Kidney (tissue), 14 donors: ENCODE data around the gene XPO1. TPM values are rescaled to one million over a fixed set of nuclear protein-coding genes. Genes with fewer than 3 reads are reported as not detected.

Experiments
- DNase-seq, 5 donors: peaks; one replicate each; pipeline ENCODE4 v3.0.0-alpha.2; 2013 to 2020
- FAIRE-seq: peaks from 2 replicates; lab custom pipeline; 2012; peaks lifted over from hg19 to GRCh38; lab: Jason Lieb, UNC
- H3K27ac ChIP-seq, 2 donors: one replicate each; pipeline ENCODE4 v1.7.0; 2013; ENCODE audit warnings: low read depth in 2 of 2, low read length in 2 of 2, inconsistent platforms in 1 of 2
- H3K27me3 ChIP-seq: one replicate; pipeline ENCODE4 v1.7.1; 2013; ENCODE audit warnings: low read length, inconsistent platforms; ENCODE audit not compliant: control insufficient read depth, insufficient read depth
- H3K36me3 ChIP-seq, 3 donors: one replicate each; pipeline versions ENCODE4 v1.7.0 to v1.7.1; 2013; ENCODE audit warnings: low read length in 3 of 3, control low read depth in 1 of 3, inconsistent platforms in 1 of 3; ENCODE audit not compliant: insufficient read depth in 3 of 3, control insufficient read depth in 2 of 3
- H3K4me1 ChIP-seq, 3 donors: one replicate each; pipeline versions ENCODE4 v1.7.0 to v1.7.1; 2013; ENCODE audit warnings: low read length in 3 of 3, inconsistent platforms in 1 of 3, low read depth in 1 of 3; ENCODE audit not compliant: control insufficient read depth in 2 of 3, insufficient read depth in 2 of 3
- H3K4me3 ChIP-seq, 3 donors: one replicate each; pipeline versions ENCODE4 v1.7.0 to v1.8.1; 2013; ENCODE audit warnings: low read length in 3 of 3, control low read depth in 1 of 3, inconsistent platforms in 1 of 3
- H3K9ac ChIP-seq, 3 donors: one replicate each; pipeline versions ENCODE4 v1.7.0 to v1.7.1; 2013; ENCODE audit warnings: low read length in 3 of 3, control low read depth in 1 of 3, inconsistent platforms in 1 of 3
- H3K9me3 ChIP-seq, 3 donors: one replicate each; pipeline versions ENCODE4 v1.7.0 to v1.7.1; 2013; ENCODE audit warnings: low read length in 3 of 3, control low read depth in 1 of 3, inconsistent platforms in 1 of 3; ENCODE audit not compliant: control insufficient read depth in 2 of 3, insufficient read depth in 1 of 3
- CTCF ChIP-seq: IDR thresholded peaks from 3 replicates; pipeline ENCODE4 v1.5.1; 2012; ENCODE audit warnings: mild to moderate bottlenecking, moderate library complexity, borderline replicate concordance; ENCODE audit not compliant: insufficient read depth; ENCODE audit errors: extremely low read depth
- intact Hi-C: fragments of 100-400 bp; cut with DNase I; formaldehyde crosslinking; loops from one replicate; pipeline ENCODE4 v1.11.1; 2022
- polyA plus RNA-seq: library from polyadenylated mRNA; stranded (reverse); fragments of 350-450 nt; fragmentation: Illumina TruSeq; extraction: RNeasy Lipid Tissue Mini Kit (QIAGEN cat#74804); gene quantifications from one replicate; pipeline ENCODE4 v1.2.3, GENCODE V29; 2014; ENCODE audit warnings: low read depth, low replicate concordance; ENCODE audit not compliant: insufficient read depth
- total RNA-seq: library from RNA; stranded (reverse); fragmentation: NEBNext Ultra II Directional; extraction: Animal tissue kit (Norgen Biotek cat#: 25700); gene quantifications from one replicate; pipeline ENCODE4 v1.2.1, GENCODE V29; 2021
- donor health status: control.
- donor health status: control.
- donor health status: control.
- donor health status: control.
- donor health status: control.
- donor health status: DM: yes; HTN: yes; CAD: no.
- donor health status: Normal renal cell carcinoma (clear cell type).

Gene XPO1
- total and polyA plus RNA-seq, 2 donors from 2014 or later = 37.8 to 117 TPM

GRCh38 chr2:61562615-61563014 is 24.5 kb upstream of the XPO1 start:
- no peak overlapping the region for H3K4me3 ChIP-seq
- no peak for TF ChIP-seq CTCF
- H3K36me3 ChIP-seq = no peaks in the 10 kb centered on the region
- no peaks in the 10 kb centered on the region for H3K9me3 ChIP-seq
- FAIRE-seq = no peak
- H3K27me3 ChIP-seq = no peaks in the 10 kb centered on the region
- no peak overlapping the region for H3K9ac ChIP-seq
- H3K27ac ChIP-seq = no peak overlapping the region
- DNase-seq = no peak
- intact Hi-C loops = no loop called here
- no peaks in the 10 kb centered on the region for H3K4me1 ChIP-seq

GRCh38 chr2:61558160-61558559 is 20.0 kb upstream of the XPO1 start:
- H3K27me3 ChIP-seq = no peaks in the 10 kb centered on the region
- intact Hi-C loops = no loop called here
- no peaks in the 10 kb centered on the region for H3K36me3 ChIP-seq
- no peaks in the 10 kb centered on the region for H3K4me1 ChIP-seq
- H3K9me3 ChIP-seq = no peaks in the 10 kb centered on the region
- H3K4me3 ChIP-seq = no peak overlapping the region
- H3K9ac ChIP-seq = no peak overlapping the region
- DNase-seq (no peak), FAIRE-seq (no peak)
- no peak for TF ChIP-seq CTCF
- H3K27ac ChIP-seq = no peak overlapping the region

- FAIRE-seq = no peak
These were observed 19.2 kb upstream of the XPO1 start for GRCh38 chr2:61557381-61557780.

More at GRCh38 chr2:61557381-61557780, 19.2 kb upstream of the XPO1 start:
- no peak overlapping the region for H3K9ac ChIP-seq
- H3K36me3 ChIP-seq = no peaks in the 10 kb centered on the region
- no peak for DNase-seq
- no peaks in the 10 kb centered on the region for H3K9me3 ChIP-seq
- TF ChIP-seq CTCF = no peak
- no peaks in the 10 kb centered on the region for H3K27me3 ChIP-seq
- H3K4me1 ChIP-seq = no peaks in the 10 kb centered on the region
- H3K4me3 ChIP-seq = no peak overlapping the region
- H3K27ac ChIP-seq = no peak overlapping the region
- intact Hi-C loops = no loop called here
